CD14-positive monocyte (primary cell): ENCODE measurements around the gene KIF3B. TPM values are rescaled to one million over a fixed set of nuclear protein-coding genes. Genes with fewer than 3 reads are reported as not detected.
A peak's percentile ranks its signal among the peaks of the same experiment; 100 is the strongest.

ENCODE experiments used
- DNase-seq, 3 donors: peaks; one replicate each; pipeline ENCODE4 v3.0.0-alpha.2; 2011 to 2022
- H2AFZ ChIP-seq: 2 replicates; pipeline ENCODE4 v1.6.0; 2012; ENCODE audit warnings: mild to moderate bottlenecking, low read depth, low read length, inconsistent platforms; ENCODE audit not compliant: insufficient read depth, poor library complexity, severe bottlenecking
- H3K27ac ChIP-seq, 2 donors: 1 replicate in 1 of 2; 2 replicates in 1 of 2; pipeline ENCODE4 v1.5.1; 2012 to 2013; ENCODE audit warnings: low read length in 2 of 2, control low read depth in 1 of 2, inconsistent platforms in 1 of 2, low read depth in 1 of 2, mild to moderate bottlenecking in 1 of 2
- H3K27me3 ChIP-seq, 2 donors: one replicate each; pipeline versions ENCODE4 v1.6.0 to v1.6.1; 2011 to 2013; ENCODE audit warnings: low read length in 2 of 2; ENCODE audit not compliant: control insufficient read depth in 2 of 2, insufficient read depth in 2 of 2
- H3K36me3 ChIP-seq, 2 donors: replicated peaks in 1 of 2; 1 replicate in 1 of 2; 2 replicates in 1 of 2; pipeline versions ENCODE4 v1.5.1 to v1.6.1; 2012 to 2013; ENCODE audit warnings: low read length in 2 of 2, control low read depth in 1 of 2, inconsistent platforms in 1 of 2, mild to moderate bottlenecking in 1 of 2; ENCODE audit not compliant: insufficient read depth in 2 of 2, control insufficient read depth in 1 of 2
- H3K4me1 ChIP-seq, 2 donors: 1 replicate in 1 of 2; 2 replicates in 1 of 2; pipeline versions ENCODE4 v1.5.1 to v1.6.1; 2012 to 2013; ENCODE audit warnings: low read length in 2 of 2, control low read depth in 1 of 2, inconsistent platforms in 1 of 2, mild to moderate bottlenecking in 1 of 2, moderate library complexity in 1 of 2; ENCODE audit not compliant: insufficient read depth in 2 of 2, control insufficient read depth in 1 of 2
- H3K4me2 ChIP-seq: replicated peaks from 2 replicates; pipeline ENCODE3; 2012; ENCODE audit warnings: low read length, moderate library complexity, mild to moderate bottlenecking; ENCODE audit not compliant: poor library complexity, severe bottlenecking; ENCODE audit errors: extremely low read depth
- H3K4me3 ChIP-seq, 3 experiments: fragments of 200-600 bp in 1 of 3; sonication (generic) in 1 of 3; replicated peaks in 1 of 3; 1 replicate in 2 of 3; 2 replicates in 1 of 3; pipeline ENCODE4 v1.5.1; 2011 to 2013; ENCODE audit warnings: low read length in 3 of 3, mild to moderate bottlenecking in 3 of 3, control low read depth in 2 of 3, low read depth in 2 of 3, inconsistent platforms in 1 of 3, moderate library complexity in 1 of 3
- H3K79me2 ChIP-seq: 2 replicates; pipeline ENCODE4 v1.6.0; 2012; ENCODE audit warnings: mild to moderate bottlenecking, control low read depth, inconsistent platforms, low read length, moderate library complexity; ENCODE audit not compliant: insufficient read depth
- H3K9ac ChIP-seq: 2 replicates; pipeline ENCODE4 v1.6.0; 2017; ENCODE audit warnings: low read length, mild to moderate bottlenecking; ENCODE audit not compliant: insufficient read depth, poor library complexity, severe bottlenecking
- H3K9me3 ChIP-seq, 2 donors: replicated peaks in 1 of 2; 1 replicate in 1 of 2; 2 replicates in 1 of 2; pipeline versions ENCODE4 v1.5.1 to v1.6.1; 2012 to 2013; ENCODE audit warnings: low read length in 2 of 2, control low read depth in 1 of 2; ENCODE audit not compliant: control insufficient read depth in 1 of 2, insufficient read depth in 1 of 2
- H4K20me1 ChIP-seq: 2 replicates; pipeline ENCODE4 v1.6.0; 2012; ENCODE audit warnings: mild to moderate bottlenecking, low read length, control low read depth, moderate library complexity; ENCODE audit not compliant: insufficient read depth
- H3K27ac Mint-ChIP-seq, 7 donors: one replicate each; pipeline ENCODE4 v1.8.0; 2020; ENCODE audit warnings: mild to moderate bottlenecking in 7 of 7, mixed read lengths in 7 of 7, moderate library complexity in 6 of 7, inconsistent platforms in 2 of 7
- H3K27me3 Mint-ChIP-seq, 3 donors: one replicate each; pipeline ENCODE4 v1.8.0; 2021 to 2022; ENCODE audit warnings: low read depth in 3 of 3, mild to moderate bottlenecking in 3 of 3, mixed read lengths in 3 of 3, moderate library complexity in 3 of 3, inconsistent platforms in 1 of 3
- H3K36me3 Mint-ChIP-seq, 2 donors: one replicate each; pipeline ENCODE4 v1.8.0; 2020; ENCODE audit warnings: mixed read lengths in 2 of 2, inconsistent platforms in 1 of 2, mild to moderate bottlenecking in 1 of 2
- H3K4me1 Mint-ChIP-seq: one replicate; pipeline ENCODE4 v1.8.0; 2020; ENCODE audit warnings: mild to moderate bottlenecking, mixed read lengths
- H3K4me3 Mint-ChIP-seq, 2 donors: one replicate each; pipeline ENCODE4 v1.8.0; 2020; ENCODE audit warnings: mild to moderate bottlenecking in 2 of 2, mixed read lengths in 2 of 2, moderate library complexity in 1 of 2
- H3K9me3 Mint-ChIP-seq, 7 donors: one replicate each; pipeline ENCODE4 v1.8.0; 2020 to 2022; ENCODE audit warnings: mixed read lengths in 7 of 7, mild to moderate bottlenecking in 6 of 7, moderate library complexity in 6 of 7, inconsistent platforms in 2 of 7
- CTCF ChIP-seq: fragments of 200-600 bp; IDR thresholded peaks from one replicate; pipeline ENCODE4 v1.8.0; 2022; ENCODE audit warnings: antibody characterized with exemption, mild to moderate bottlenecking
- WGBS: methylation state at CpG from one replicate; pipeline ENCODE4 v1.1.5; 2013; ENCODE audit warnings: missing lambda C conversion rate; ENCODE audit not compliant: insufficient coverage; 5-methylcytosine and 5-hydroxymethylcytosine counted together
- intact Hi-C, 2 donors: fragments of 100-400 bp; cut with micrococcal nuclease; formaldehyde crosslinking; loops; one replicate each; pipeline versions ENCODE4 v1.15.0 to v1.15.1; 2023
- polyA plus RNA-seq, 3 donors: library from polyadenylated mRNA; depleted of rRNA in 1 of 3; unstranded in 2 of 3; stranded (reverse) in 1 of 3; fragments of 300-500 nt in 2 of 3; fragments of >200 nt in 1 of 3; fragmentation: Illumina TruSeq in 2 of 3; gene quantifications; 1 replicate in 2 of 3; 2 replicates in 1 of 3; pipeline ENCODE4 v1.2.3, GENCODE V29; 2012 to 2021

KIF3B gene
- polyA plus RNA-seq, 3 donors = 1.5 to 7.5 (median 3.4) TPM

GRCh38 chr20:32336918-32337347 lies 59.5 kb downstream of the KIF3B start:
- Histone ChIP-seq H3K79me2 (no peaks in the 10 kb centered on the region), H3K4me2 (no peak overlapping the region), H2AFZ (peak overlapping the region; percentile 13), H3K27ac (peak overlapping the region; percentile 33 to 53), H3K4me3 (no peak overlapping the region), H3K9me3 (no peaks in the 10 kb centered on the region), H4K20me1 (no peaks in the 10 kb centered on the region), H3K9ac (no peak overlapping the region), H3K27me3 (no peaks in the 10 kb centered on the region), H3K4me1 (peaks cover 36 to 38% of the 10 kb centered on the region in 2 donors), H3K36me3 (peaks cover 5 to 14% of the 10 kb centered on the region in 2 donors)
- peaks cover 13 to 24% of the 10 kb centered on the region in 2 donors for H3K36me3 Mint-ChIP-seq
- no peaks in the 10 kb centered on the region for H3K9me3 Mint-ChIP-seq
- no CpG with 5 or more reads among the region's 5 CpGs for WGBS
- H3K27me3 Mint-ChIP-seq = peaks cover 0 to 3% (median 3%) of the 10 kb centered on the region in 3 donors
- intact Hi-C loops = no loop called here
- peak overlapping the region in 6 of 7 donors; percentile 38 to 85 (median 80) for H3K27ac Mint-ChIP-seq
- peak; percentile 57 to 72 (median 58) for DNase-seq
- peak; percentile 79 for TF ChIP-seq CTCF
- H3K4me1 Mint-ChIP-seq = peaks cover 52% of the 10 kb centered on the region
- no peak overlapping the region for H3K4me3 Mint-ChIP-seq

DNA sequence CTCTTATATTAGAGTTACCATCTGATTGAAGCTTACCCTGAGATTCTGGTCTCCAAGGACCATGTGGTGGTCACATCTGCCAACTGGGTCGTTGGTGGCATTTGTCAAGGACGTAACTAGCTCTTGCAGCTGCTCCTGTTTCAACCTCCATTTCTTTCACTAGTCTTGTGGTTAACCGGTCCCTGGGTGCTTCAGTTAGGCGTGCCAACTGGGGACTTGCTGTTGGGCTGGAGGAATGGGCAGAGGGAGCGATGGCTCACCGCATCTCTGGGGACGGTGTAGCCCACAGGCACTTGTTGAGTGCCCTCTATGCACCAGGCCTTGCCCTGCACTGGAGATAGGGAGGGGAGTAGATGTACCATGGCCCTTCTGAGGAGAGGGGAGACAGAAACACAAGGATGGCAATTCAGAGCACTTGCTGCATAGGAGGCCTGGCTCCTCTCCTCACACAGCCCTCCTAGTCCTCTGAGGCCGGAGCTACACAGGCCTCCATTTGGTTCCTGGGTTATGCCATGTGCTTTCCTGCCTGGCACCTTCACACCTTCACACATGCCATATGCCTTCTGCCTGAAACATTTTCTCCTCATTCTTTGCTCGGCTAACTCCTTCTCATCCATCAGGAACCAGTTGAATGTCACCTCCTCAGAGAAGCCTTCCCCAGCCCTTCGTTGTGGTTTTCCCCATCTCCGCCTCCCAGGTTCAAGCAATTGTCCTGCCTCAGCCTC lies 60.6 kb downstream of the KIF3B start:
- H3K4me2 ChIP-seq = no peak overlapping the region
- peaks cover 36 to 38% of the 10 kb centered on the region in 2 donors for H3K4me1 ChIP-seq
- H3K79me2 ChIP-seq = no peaks in the 10 kb centered on the region
- peaks cover 52% of the 10 kb centered on the region for H3K4me1 Mint-ChIP-seq
- H3K9ac ChIP-seq = no peak overlapping the region
- H3K27ac ChIP-seq = no peak overlapping the region
- peaks cover 0 to 2% of the 10 kb centered on the region in 2 donors for H3K36me3 ChIP-seq
- WGBS = 83% methylated on average over 6 of the region's 11 CpGs
- TF ChIP-seq CTCF = no peak
- DNase-seq = no peak
- H3K4me3 ChIP-seq = no peak overlapping the region
- no peaks in the 10 kb centered on the region for H3K9me3 Mint-ChIP-seq
- no peak overlapping the region for H3K4me3 Mint-ChIP-seq
- H3K27me3 ChIP-seq = no peaks in the 10 kb centered on the region
- H3K27ac Mint-ChIP-seq = peak overlapping the region in 2 of 7 donors; percentile 30 to 71
- no peaks in the 10 kb centered on the region for H4K20me1 ChIP-seq
- H3K9me3 ChIP-seq = no peaks in the 10 kb centered on the region
- peaks cover 0 to 3% (median 3%) of the 10 kb centered on the region in 3 donors for H3K27me3 Mint-ChIP-seq
- no peak overlapping the region for H2AFZ ChIP-seq
- peaks cover 3 to 12% of the 10 kb centered on the region in 2 donors for H3K36me3 Mint-ChIP-seq
- intact Hi-C loops = no loop called here
